Vagina (tissue), 2 donors: ENCODE results near the gene FRMD4A. TPM values are rescaled to one million over a fixed set of nuclear protein-coding genes. Genes with fewer than 3 reads are reported as not detected.

Experiments
- DNase-seq, 2 donors: peaks; one replicate each; pipeline ENCODE4 v3.0.0-alpha.2; 2017; ENCODE audit errors: extremely low spot score in 2 of 2
- H3K27ac ChIP-seq: fragments of 200-600 bp; sonication (generic); one replicate; pipeline ENCODE4 v1.5.1; 2019
- H3K27me3 ChIP-seq: fragments of 200-600 bp; sonication (generic); one replicate; pipeline ENCODE4 v1.5.1; 2019
- H3K36me3 ChIP-seq, 2 donors: fragments of 200-600 bp; sonication (generic); one replicate each; pipeline ENCODE4 v1.5.1; 2017 to 2019
- H3K4me1 ChIP-seq: fragments of 200-600 bp; sonication (generic); one replicate; pipeline ENCODE4 v1.5.1; 2019
- H3K4me3 ChIP-seq, 2 donors: fragments of 200-600 bp; sonication (generic); 1 replicate in 1 of 2; 2 replicates in 1 of 2; pipeline ENCODE4 v1.5.1; 2016 to 2019
- H3K9me3 ChIP-seq: fragments of 200-600 bp; sonication (generic); one replicate; pipeline ENCODE4 v1.5.1; 2019
- CTCF ChIP-seq, 3 experiments: fragments of 450-650 bp in 2 of 3; fragments of 200-600 bp in 1 of 3; sonication (generic) in 1 of 3; IDR thresholded peaks; one replicate each; pipeline ENCODE4 v1.5.1; 2017 to 2019; ENCODE audit warnings: antibody characterized with exemption in 3 of 3, mild to moderate bottlenecking in 2 of 3, moderate library complexity in 2 of 3
- POLR2A ChIP-seq, 2 donors: fragments of 450-650 bp; IDR thresholded peaks; one replicate each; pipeline ENCODE4 v1.6.1; 2017; ENCODE audit warnings: antibody characterized with exemption in 2 of 2, mild to moderate bottlenecking in 2 of 2, moderate library complexity in 2 of 2
- POLR2AphosphoS5 ChIP-seq, 2 donors: sonication (generic); formaldehyde crosslinking; IDR thresholded peaks; one replicate each; pipeline ENCODE4 v1.9.0; 2017; ENCODE audit warnings: antibody characterized with exemption in 2 of 2, mild to moderate bottlenecking in 2 of 2, low read depth in 1 of 2; ENCODE audit not compliant: insufficient read depth in 1 of 2
- intact Hi-C: fragments of 100-400 bp; cut with DNase I; formaldehyde crosslinking; loops from one replicate; pipeline ENCODE4 v1.15.1; 2023
- total RNA-seq: library from RNA; depleted of rRNA; stranded (reverse); fragments of >200 nt; gene quantifications from one replicate; pipeline ENCODE4 v1.2.3, GENCODE V29; 2016

FRMD4A gene
- total RNA-seq, 1 donor from 2014 or later = 24.8 TPM

GRCh38 chr10:14124941-14125340 lies 205.8 kb downstream of the FRMD4A start:
- no peak overlapping the region for H3K4me3 ChIP-seq
- no peak for DNase-seq
- H3K27me3 ChIP-seq = no peaks in the 10 kb centered on the region
- no peaks in the 10 kb centered on the region for H3K9me3 ChIP-seq
- H3K4me1 ChIP-seq = no peaks in the 10 kb centered on the region
- H3K27ac ChIP-seq = no peak overlapping the region
- intact Hi-C loops = no loop called here
- no peaks in the 10 kb centered on the region for H3K36me3 ChIP-seq
- TF ChIP-seq CTCF (IDR thresholded peaks at IDR 0.05) (no peak), POLR2AphosphoS5 (IDR thresholded peaks at IDR 0.05; ENCODE audit: insufficient read depth in 1 of 2, low read depth in 1 of 2) (no peak), POLR2A (IDR thresholded peaks at IDR 0.05) (no peak)

GRCh38 chr10:14123139-14123538 lies 207.6 kb downstream of the FRMD4A start:
- Histone ChIP-seq H3K4me3 (no peak overlapping the region), H3K27me3 (no peaks in the 10 kb centered on the region), H3K36me3 (no peaks in the 10 kb centered on the region), H3K4me1 (no peaks in the 10 kb centered on the region), H3K27ac (no peak overlapping the region), H3K9me3 (no peaks in the 10 kb centered on the region)
- no peak for DNase-seq
- TF ChIP-seq POLR2A (IDR thresholded peaks at IDR 0.05) = no peak
- no peak for TF ChIP-seq POLR2AphosphoS5 (IDR thresholded peaks at IDR 0.05; ENCODE audit: insufficient read depth in 1 of 2, low read depth in 1 of 2)
- TF ChIP-seq CTCF (IDR thresholded peaks at IDR 0.05) = no peak
- intact Hi-C loops = no loop called here

GRCh38 chr10:14120812-14121211 lies 209.9 kb downstream of the FRMD4A start:
- no peaks in the 10 kb centered on the region for H3K9me3 ChIP-seq

GRCh38 chr10:14118953-14119352 lies 211.8 kb downstream of the FRMD4A start:
- H3K27ac ChIP-seq = no peak overlapping the region
- no peak overlapping the region for H3K4me3 ChIP-seq
- H3K36me3 ChIP-seq = no peaks in the 10 kb centered on the region
- peak in 1 of 2 donors; percentile 18 for DNase-seq
- intact Hi-C loops = no loop called here
- no peaks in the 10 kb centered on the region for H3K27me3 ChIP-seq
- TF ChIP-seq CTCF (IDR thresholded peaks at IDR 0.05) (no peak), POLR2AphosphoS5 (IDR thresholded peaks at IDR 0.05; ENCODE audit: insufficient read depth in 1 of 2, low read depth in 1 of 2) (no peak), POLR2A (IDR thresholded peaks at IDR 0.05) (no peak)
- no peaks in the 10 kb centered on the region for H3K9me3 ChIP-seq
- H3K4me1 ChIP-seq = no peaks in the 10 kb centered on the region

More at GRCh38 chr10:14120812-14121211, 209.9 kb downstream of the FRMD4A start:
- H3K27me3 ChIP-seq = no peaks in the 10 kb centered on the region
- intact Hi-C loops = no loop called here
- TF ChIP-seq CTCF (IDR thresholded peaks at IDR 0.05) (no peak), POLR2AphosphoS5 (IDR thresholded peaks at IDR 0.05; ENCODE audit: insufficient read depth in 1 of 2, low read depth in 1 of 2) (no peak), POLR2A (IDR thresholded peaks at IDR 0.05) (no peak)
- H3K27ac ChIP-seq = no peak overlapping the region
- DNase-seq = no peak
- no peaks in the 10 kb centered on the region for H3K36me3 ChIP-seq
- no peak overlapping the region for H3K4me3 ChIP-seq
- H3K4me1 ChIP-seq = no peaks in the 10 kb centered on the region

GRCh38 chr10:14116837-14117236 lies 213.9 kb downstream of the FRMD4A start:
- no peaks in the 10 kb centered on the region for H3K36me3 ChIP-seq

More at GRCh38 chr10:14116837-14117236, 213.9 kb downstream of the FRMD4A start:
- no peak for TF ChIP-seq POLR2A (IDR thresholded peaks at IDR 0.05)
- no peak for TF ChIP-seq CTCF (IDR thresholded peaks at IDR 0.05)
- no peak for TF ChIP-seq POLR2AphosphoS5 (IDR thresholded peaks at IDR 0.05; ENCODE audit: insufficient read depth in 1 of 2, low read depth in 1 of 2)
- no peak overlapping the region for H3K4me3 ChIP-seq
- intact Hi-C loops = no loop called here
- H3K27me3 ChIP-seq = no peaks in the 10 kb centered on the region
- H3K9me3 ChIP-seq = no peaks in the 10 kb centered on the region
- DNase-seq = peak in 1 of 2 donors; percentile 34
- H3K4me1 ChIP-seq = no peaks in the 10 kb centered on the region
- no peak overlapping the region for H3K27ac ChIP-seq
